Activated naive CD4-positive, alpha-beta T cell treated with anti-CD3 and anti-CD28 coated beads, Interleukin-2, amount 50 U/mL, for 16 hours (primary cell): ENCODE measurements around the gene OR2A42.
A peak's percentile ranks its signal among the peaks of the same experiment; 100 is the strongest.
"Not testable (repeated sequence)": the region's sequence is repeated elsewhere in the genome, so short reads cannot be mapped to it uniquely, and the experiment has no call there.

Experiments used
- DNase-seq: peaks from one replicate; pipeline ENCODE4 v3.0.0-alpha.2; 2020

Gene OR2A42

DNA sequence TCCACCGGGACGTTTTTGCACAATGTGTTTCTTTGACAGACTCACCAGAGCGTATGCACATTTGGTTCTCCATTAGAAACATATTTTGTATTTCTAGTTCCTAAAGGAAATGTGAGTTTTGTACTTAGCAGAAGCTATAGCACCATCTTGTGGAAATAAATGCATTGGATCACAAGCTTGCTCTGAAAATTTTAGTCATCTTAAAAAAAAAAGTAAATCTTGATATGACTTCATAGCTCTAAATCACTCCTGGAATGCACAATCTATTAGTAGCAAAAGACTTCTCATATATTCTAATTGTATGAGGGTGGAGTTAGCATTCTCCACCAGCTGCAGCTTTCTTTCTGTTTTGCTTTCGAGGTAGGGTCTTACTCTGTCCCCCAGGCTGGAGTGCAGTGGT is 20.3 kb downstream of the OR2A42 start:
- not testable (repeated sequence) for DNase-seq

DNA sequence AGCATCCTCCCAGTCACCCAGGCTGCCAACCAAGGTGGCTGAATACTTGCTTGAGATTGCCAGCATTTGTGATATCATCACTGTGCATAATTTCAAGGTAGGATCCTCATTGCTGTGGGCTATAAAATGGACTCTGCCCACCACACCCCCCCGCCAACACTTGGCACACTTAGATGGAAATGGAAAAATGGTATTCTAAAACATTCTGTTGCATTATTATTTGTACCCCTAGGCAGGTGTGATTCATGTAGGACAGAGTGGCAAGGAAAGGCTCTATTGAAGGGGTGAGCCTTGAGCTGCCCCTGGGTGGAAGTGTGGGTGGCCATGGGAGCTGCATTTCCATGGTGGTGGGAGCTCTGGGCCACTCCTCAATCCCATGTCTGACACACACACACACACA is 20.8 kb downstream of the OR2A42 start:
- not testable (repeated sequence) for DNase-seq

GRCh38 chr7:144217200-144217599 is 22.2 kb downstream of the OR2A42 start:
- not testable (repeated sequence) for DNase-seq

DNA sequence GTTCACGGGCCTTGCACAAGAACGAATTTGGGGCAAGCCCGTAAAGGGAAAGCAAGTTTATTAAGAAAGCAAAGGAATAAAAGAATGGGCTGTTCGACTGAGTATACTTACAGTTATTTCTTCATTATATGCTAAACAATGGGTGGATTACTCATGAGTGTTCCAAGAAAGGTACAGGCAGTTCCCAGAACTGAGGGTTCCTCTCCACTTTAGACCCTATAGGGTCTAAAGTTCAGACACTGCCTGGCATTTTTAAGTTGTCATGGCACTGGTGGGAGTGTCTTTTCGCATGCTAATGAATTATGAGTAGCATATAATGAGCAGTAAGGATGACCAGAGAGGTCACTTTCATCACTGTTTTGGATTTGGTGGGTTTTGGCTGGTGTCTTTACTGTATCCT is 34.1 kb downstream of the OR2A42 start:
- not testable (repeated sequence) for DNase-seq

DNA sequence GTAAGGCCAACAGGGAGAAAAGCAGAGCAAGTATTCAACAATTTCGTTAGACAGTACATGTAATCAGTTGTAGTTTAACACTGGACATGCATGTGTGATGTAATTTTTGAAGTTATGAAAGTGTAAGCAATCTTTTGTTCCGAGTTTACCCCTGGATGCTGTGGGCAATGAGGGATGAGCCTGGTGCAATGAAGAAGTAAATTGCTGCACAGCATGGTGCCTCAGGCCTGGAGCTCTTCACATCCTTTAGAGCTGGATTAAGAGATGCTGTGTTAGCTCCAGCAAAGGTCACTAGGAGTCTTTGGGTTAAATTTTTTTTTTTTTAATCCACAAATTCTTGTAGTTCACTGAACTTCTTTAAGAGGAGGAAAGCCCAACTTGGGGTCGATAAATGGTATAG is 36.3 kb downstream of the OR2A42 start:
- DNase-seq = not testable (repeated sequence)

GRCh38 chr7:144201978-144202377 is 37.4 kb downstream of the OR2A42 start:
- not testable (repeated sequence) for DNase-seq

GRCh38 chr7:144198934-144199333 is 40.5 kb downstream of the OR2A42 start:
- DNase-seq = not testable (repeated sequence)

GRCh38 chr7:144195212-144195872 is 44.1 kb downstream of the OR2A42 start, which contains the start of gene ARHGEF35:
ARHGEF35 (minus strand) TSS chr7:144195833; CDS start chr7:144188383, 7,450 bp downstream.
- peak; percentile 10 for DNase-seq

GRCh38 chr7:144194453-144194852 is 45.0 kb downstream of the OR2A42 start:
- DNase-seq = not testable (repeated sequence)

DNA sequence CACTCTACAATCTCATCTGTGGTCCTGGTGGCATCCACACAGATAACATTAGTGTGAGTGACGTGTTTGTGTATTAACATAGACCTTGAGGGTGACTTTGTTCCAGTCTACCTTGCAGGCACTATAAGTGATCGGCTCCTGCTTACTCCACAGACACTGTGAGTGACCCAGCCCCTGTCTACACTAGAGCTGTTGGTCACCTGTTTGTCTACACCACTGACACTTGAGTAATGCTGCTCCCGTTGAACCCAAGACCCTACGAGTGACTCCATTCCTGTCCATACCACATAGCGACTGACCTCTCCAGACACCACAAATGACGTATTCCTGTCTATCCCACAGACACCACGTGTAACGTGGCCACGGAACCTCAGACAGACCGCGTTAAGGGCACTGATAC is 45.6 kb downstream of the OR2A42 start:
- not testable (repeated sequence) for DNase-seq

DNA sequence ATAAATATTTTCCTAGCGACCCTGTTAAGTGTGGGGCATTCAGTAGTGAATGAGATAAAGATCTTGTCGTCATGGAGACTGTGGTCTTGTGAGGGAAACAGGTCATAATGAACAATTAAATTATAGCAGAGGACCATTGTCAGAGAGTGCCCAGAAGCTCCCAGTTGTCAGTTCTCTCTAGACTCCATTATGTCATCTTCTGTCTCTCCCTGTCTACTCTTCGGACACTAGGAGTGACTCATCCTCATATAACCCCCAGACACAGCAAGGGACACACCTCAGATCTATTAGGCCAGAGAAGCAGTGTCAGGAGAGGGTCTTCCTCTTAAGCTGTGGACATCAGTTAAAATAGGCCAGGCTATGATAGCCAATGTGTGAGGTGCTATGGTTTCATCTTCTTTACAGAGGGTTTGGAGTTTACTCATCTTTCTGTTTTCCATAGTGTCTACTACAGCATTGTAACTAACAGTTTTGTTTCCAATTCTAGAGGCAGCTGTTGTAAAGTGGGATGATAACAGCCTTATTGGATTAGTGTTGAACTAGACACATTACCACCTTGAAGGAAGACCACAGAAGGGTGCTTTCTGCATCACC is 50.7 kb downstream of the OR2A42 start:
- not testable (repeated sequence) for DNase-seq

- not testable (repeated sequence) for DNase-seq
Measured at GRCh38 chr7:144187848-144188247, 51.6 kb downstream of the OR2A42 start.

GRCh38 chr7:144183166-144183565 is 56.2 kb downstream of the OR2A42 start, which contains the start of gene CTAGE4:
CTAGE4 (plus strand) TSS chr7:144183466; CDS start chr7:144183504, 38 bp downstream.
- not testable (repeated sequence) for DNase-seq

DNA sequence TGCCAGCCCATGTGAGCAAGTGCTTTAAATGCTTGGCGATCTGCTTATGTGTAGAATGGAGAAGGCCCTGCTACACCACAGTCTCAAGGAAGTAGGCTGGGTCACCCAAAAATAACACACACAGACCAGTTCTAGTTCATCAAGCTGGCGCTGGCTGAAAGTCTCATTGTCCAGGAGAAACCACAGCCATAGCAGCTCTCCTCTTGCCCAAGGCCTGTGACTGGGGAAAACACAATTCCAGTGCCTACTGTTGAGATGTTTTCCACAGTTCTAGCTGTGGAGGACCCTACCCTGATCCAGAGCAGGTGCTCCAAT is 60.3 kb downstream of the OR2A42 start:
- not testable (repeated sequence) for DNase-seq

- peak; percentile 11 for DNase-seq
Measured at GRCh38 chr7:144178380-144179164, 60.8 kb downstream of the OR2A42 start.
